Stimulated activated CD4-positive, alpha-beta T cell treated with anti-CD3 and anti-CD28 coated beads, Interleukin-1b, Interleukin-23, amount 100 ng/mL, for 4 hours (primary cell): ENCODE results near the gene PTPRD.

ENCODE experiments used
- DNase-seq, 2 donors: peaks; one replicate each; pipeline ENCODE4 v3.0.0-alpha.2; 2020; ENCODE audit warnings: low read depth in 2 of 2

PTPRD gene

DNA sequence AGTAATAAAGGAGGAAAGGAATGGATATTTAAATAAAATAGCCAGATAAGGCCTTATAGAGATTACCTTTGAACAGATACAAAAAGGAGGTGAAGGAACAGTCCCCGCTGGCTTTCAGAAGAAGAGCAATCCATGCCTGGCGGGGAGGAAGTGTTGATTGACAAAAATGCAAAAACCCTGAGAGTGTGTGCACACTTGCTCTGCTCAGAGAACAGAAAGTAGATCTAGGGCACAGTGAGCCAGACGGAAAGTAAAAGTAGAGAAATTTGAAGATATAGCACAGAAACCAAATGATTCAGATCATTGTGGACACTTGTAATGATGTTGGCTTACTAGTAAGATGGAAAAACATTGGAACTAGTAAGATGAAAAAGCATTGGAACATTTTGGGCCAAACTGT lies 720.6 kb downstream of the PTPRD start:
- DNase-seq: no peak

GRCh38 chr9:9881692-9882091 lies 731.1 kb downstream of the PTPRD start:
- no peak for DNase-seq

GRCh38 chr9:9874270-9874669 lies 738.5 kb downstream of the PTPRD start:
- DNase-seq: no peak

GRCh38 chr9:9862235-9862810 lies 750.5 kb downstream of the PTPRD start:
- no peak for DNase-seq

- no peak for DNase-seq
Observed at GRCh38 chr9:9855177-9856078, 757.4 kb downstream of the PTPRD start.

GRCh38 chr9:9847750-9848149 lies 765.1 kb downstream of the PTPRD start:
- no peak for DNase-seq

GRCh38 chr9:9846557-9846956 lies 766.2 kb downstream of the PTPRD start:
- no peak for DNase-seq

DNA sequence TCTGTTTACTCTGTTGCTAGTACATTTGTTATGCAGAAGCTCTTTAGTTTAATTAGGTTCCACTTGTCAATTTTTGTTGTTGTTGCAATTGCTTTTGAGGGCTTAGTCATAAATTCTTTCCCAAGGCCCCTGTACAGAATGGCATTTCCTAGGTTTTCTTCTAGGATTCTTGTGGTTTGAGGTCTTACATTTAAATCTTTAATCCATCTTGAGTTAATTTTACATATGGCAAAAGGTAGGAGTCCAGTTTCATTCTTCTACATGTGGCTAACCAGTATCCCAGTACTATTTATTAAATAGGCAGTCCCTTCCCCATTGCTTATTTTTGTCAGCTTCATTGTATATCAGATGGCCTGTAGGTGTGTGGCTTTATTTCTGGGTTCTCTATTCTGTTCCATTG lies 792.4 kb downstream of the PTPRD start:
- DNase-seq: no peak

DNA sequence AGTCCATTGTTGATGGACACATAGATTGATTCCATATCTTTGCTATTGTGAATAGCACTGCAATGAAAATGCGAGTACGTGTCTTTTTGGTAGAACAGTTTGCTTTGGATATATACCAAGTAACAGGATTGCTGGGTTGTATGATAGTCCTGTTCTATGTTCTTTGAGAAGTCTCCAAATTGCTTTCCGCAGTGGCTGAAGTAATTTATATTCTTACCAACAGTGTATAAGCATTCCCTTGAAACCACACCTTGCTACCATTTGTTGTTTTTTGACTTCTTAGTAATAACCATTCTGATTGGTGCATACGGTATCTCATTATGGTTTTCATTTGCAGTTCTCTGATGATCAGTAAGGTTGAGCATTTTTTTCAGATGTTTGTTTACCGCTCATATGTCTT lies 792.9 kb downstream of the PTPRD start:
- no peak for DNase-seq

DNA sequence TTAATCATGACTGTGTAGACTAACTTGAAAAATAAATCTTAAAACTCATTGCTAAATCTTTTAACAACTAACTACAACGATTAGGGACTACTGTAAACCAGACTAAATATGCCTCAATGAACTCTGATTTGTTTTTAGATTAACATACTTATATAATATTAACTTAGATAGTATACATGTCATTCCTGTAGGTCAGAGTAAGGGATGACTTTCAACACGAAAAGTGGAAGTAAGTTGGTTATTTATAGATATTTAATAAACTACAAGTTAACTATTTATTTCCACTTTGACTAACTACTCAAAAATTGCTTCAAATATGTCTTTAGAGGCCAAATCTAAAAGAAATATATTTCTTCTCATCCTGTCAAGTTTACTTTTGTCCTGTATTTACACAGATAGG lies 795.6 kb downstream of the PTPRD start:
- no peak for DNase-seq

DNA sequence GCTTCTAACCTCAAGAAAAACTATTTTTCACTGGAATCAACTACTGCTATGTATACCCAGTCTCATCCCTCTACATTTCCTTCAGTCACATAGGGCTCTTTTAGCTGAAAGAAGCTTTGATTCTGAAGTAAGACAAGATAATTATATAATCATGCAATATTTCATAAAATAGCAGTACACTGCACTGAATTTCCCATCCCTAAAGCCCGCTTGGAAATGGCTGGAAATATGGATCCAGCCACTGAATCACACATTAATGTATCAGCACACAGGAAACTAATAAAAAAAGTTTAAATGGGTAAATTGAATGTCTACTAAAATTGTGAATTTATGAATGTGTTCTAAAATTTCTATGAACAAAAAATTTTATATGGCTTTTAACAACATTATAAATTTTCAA lies 808.7 kb downstream of the PTPRD start:
- DNase-seq: no peak

GRCh38 chr9:9799287-9799686 lies 813.5 kb downstream of the PTPRD start:
- no peak for DNase-seq

DNA sequence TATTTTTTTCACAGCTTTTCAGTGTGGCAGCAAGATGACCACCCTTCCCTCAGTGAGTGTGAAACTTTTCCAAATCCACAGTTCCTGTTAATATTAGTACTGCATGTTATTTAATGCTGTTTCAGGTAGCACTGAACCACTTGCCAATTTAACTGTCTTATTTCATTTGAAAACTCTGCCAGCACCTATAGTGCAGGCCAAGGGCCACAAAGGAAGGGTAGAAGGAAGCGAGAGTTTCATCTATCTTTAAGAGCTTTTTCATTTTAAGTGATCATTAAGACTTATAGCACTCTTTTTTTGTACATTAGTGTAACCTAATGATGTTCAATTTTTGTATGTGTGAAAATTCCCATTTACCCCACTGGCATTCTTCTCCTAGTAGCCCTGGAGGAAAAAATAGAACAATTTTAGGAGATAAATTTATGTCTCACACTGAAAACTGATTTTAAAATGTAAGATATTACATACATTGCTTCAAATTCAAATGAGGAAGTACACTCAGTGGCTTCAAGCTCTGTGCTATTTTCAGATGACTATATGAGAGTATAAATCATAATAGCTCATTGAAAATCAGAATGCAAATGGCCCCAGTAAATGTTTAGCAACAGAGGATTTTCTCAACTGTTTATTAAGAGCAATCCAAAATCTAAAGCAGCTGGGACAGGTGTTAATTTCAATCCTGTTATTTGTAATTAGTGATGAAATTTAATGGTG lies 820.5 kb downstream of the PTPRD start:
- no peak for DNase-seq

DNA sequence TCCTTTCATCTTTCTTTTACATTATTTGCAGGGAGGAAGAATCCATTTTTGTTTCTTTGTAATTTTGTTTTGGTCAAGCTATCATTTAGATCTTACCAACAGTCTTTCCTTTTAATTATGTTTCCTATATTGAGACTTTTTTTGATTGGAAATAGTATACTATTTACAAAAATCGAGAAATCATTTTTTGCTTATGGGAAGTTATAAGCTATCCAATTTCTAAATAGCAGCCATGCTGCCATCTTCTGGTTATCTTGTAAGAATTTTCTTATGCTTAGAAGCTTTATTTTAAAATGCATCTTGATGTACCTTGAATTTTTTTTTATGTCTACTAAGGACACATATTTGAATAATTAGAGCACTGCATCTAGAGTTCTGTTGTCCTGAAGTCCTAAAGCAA lies 821.2 kb downstream of the PTPRD start:
- DNase-seq: no peak

- no peak for DNase-seq
Observed at GRCh38 chr9:9790216-9790872, 822.5 kb downstream of the PTPRD start.

- DNase-seq: no peak
Observed at GRCh38 chr9:9783711-9784110, 829.1 kb downstream of the PTPRD start.

DNA sequence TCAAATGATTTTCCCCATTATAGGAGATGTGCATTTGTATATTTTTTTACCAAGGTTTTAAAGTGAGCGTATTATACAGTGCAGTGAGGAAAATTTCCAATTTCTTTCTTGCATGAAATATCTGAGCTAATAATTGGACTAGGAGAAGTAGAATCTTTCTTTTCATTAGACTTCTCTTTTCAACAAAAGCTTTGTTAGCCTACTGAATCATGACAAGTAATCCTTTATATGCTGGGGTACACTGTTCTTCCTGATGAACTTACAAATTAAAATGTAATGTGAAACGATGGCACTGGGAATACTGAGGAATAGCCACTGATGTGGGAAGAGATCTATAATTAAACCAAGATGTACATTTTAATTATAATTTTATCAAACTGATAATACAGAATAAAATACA lies 829.6 kb downstream of the PTPRD start:
- DNase-seq: no peak

GRCh38 chr9:9778293-9778692 lies 834.5 kb downstream of the PTPRD start:
- no peak for DNase-seq

DNA sequence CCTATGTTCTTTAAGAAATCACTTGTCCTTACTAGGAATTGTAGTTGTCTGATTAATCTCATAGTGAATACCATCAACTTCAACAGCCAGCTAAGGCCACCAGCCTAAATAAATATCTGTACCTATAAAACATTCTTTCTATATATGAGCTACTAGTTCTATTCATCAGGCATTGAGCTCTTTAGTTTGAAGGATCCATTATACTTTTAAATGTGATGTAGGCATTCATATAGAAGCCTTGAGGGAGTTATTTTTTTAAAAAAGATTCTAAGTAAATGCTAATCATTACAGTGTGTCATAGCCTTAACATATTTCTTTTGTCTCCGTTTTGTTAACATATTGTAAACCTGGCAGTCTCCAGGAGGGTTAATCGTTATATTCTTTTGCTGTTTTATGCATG lies 838.3 kb downstream of the PTPRD start:
- DNase-seq: no peak

DNA sequence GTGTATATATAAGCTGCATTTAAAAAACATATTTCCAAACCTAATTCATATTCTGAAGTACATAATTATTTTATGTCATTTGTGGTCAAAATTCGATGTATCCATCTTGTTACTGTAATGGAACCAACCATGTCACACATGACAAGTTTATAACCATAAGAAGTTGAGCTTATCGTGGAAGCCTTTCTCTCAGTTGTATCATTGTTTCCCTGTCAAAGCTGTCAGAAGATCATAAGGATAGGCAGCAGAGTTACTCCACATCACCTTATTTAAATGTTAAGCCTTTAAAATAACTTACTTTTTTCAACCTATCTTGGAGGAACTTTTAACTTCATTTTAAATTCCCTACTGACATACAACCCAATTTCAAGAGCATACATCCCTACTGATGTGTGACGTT lies 841.5 kb downstream of the PTPRD start:
- no peak for DNase-seq

DNA sequence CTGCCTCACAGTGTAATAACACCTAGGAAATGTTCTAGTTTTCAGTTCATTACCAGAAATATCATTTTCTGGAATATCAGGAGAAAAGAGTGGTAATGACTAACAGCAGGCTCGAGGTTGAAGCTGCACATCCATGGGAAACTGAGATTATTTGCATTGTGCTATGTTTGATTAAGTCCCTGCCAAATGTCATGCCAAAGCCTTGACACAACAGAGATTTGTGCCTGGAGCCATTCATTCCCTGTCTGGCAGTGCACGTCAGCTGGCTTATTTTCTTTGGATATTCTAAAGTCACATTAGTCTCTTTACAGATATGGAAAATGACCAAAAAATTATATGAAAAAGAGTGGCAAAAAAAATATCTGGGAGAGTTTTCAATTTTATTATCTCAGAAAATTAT lies 848.0 kb downstream of the PTPRD start:
- DNase-seq: no peak

DNA sequence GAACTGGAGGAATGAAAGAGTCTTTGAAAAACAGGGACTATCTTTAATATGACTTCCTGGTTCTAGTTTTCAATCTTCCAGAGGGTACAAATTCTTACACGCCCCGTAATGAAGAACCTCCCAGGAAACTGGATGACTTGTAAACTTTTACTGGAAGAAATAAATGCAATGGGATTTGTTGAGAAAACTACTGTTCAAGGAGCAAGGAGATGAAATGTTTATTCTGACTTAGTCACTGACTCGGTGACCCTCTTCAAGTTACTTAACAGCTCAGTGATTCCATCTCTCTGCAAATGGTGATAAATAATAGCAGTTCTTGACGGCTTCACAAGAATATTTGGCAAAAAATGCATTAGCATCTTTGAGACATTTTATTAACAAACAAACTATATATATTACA lies 858.6 kb downstream of the PTPRD start:
- DNase-seq: no peak
